ENCODE measurements around the gene RP9. TPM values are rescaled to one million over a fixed set of nuclear protein-coding genes. Genes with fewer than 3 reads are reported as not detected.

RP9 gene
- total and polyA plus RNA-seq, 2 of the 13 experiments (the other 11 are each of a cell fraction or from before 2014, with no cell fraction given) = 14.2 to 18.6 TPM

GRCh38 chr7:33073243-33073642, 36.0 kb downstream of the RP9 start (continued):
- TF ChIP-seq NFAT5 (CRISPR knock-in tag; IDR thresholded peaks at IDR 0.05) (no peak), CERS6 (CRISPR knock-in tag; IDR thresholded peaks at IDR 0.05) (no peak), ZNF746 (CRISPR knock-in tag; IDR thresholded peaks at IDR 0.05) (no peak), ETV6 (CRISPR knock-in tag; conservative IDR thresholded peaks at IDR 0.05) (no peak), RAD21 (CRISPR knock-in tag; IDR thresholded peaks at IDR 0.05) (no peak), HNRNPL (IDR thresholded peaks at IDR 0.05; ENCODE audit: low read depth, low read length) (no peak), TOE1 (CRISPR knock-in tag; IDR thresholded peaks at IDR 0.05) (no peak)
- TF ChIP-seq, protein P1, sequence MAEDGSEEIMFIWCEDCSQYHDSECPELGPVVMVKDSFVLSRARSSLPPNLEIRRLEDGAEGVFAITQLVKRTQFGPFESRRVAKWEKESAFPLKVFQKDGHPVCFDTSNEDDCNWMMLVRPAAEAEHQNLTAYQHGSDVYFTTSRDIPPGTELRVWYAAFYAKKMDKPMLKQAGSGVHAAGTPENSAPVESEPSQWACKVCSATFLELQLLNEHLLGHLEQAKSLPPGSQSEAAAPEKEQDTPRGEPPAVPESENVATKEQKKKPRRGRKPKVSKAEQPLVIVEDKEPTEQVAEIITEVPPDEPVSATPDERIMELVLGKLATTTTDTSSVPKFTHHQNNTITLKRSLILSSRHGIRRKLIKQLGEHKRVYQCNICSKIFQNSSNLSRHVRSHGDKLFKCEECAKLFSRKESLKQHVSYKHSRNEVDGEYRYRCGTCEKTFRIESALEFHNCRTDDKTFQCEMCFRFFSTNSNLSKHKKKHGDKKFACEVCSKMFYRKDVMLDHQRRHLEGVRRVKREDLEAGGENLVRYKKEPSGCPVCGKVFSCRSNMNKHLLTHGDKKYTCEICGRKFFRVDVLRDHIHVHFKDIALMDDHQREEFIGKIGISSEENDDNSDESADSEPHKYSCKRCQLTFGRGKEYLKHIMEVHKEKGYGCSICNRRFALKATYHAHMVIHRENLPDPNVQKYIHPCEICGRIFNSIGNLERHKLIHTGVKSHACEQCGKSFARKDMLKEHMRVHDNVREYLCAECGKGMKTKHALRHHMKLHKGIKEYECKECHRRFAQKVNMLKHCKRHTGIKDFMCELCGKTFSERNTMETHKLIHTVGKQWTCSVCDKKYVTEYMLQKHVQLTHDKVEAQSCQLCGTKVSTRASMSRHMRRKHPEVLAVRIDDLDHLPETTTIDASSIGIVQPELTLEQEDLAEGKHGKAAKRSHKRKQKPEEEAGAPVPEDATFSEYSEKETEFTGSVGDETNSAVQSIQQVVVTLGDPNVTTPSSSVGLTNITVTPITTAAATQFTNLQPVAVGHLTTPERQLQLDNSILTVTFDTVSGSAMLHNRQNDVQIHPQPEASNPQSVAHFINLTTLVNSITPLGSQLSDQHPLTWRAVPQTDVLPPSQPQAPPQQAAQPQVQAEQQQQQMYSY (CRISPR knock-in tag; IDR thresholded peaks at IDR 0.05) = no peak
- TF ChIP-seq, protein P2, sequence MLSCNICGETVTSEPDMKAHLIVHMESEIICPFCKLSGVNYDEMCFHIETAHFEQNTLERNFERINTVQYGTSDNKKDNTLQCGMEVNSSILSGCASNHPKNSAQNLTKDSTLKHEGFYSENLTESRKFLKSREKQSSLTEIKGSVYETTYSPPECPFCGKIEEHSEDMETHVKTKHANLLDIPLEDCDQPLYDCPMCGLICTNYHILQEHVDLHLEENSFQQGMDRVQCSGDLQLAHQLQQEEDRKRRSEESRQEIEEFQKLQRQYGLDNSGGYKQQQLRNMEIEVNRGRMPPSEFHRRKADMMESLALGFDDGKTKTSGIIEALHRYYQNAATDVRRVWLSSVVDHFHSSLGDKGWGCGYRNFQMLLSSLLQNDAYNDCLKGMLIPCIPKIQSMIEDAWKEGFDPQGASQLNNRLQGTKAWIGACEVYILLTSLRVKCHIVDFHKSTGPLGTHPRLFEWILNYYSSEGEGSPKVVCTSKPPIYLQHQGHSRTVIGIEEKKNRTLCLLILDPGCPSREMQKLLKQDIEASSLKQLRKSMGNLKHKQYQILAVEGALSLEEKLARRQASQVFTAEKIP (CRISPR knock-in tag; IDR thresholded peaks at IDR 0.05; ENCODE audit: borderline replicate concordance) = no peak
